GM12878 (cell line): Measurements from ENCODE around the gene DERA. TPM values are rescaled to one million over a fixed set of nuclear protein-coding genes. Genes with fewer than 3 reads are reported as not detected.

ENCODE experiments used
- ATAC-seq: fragments of 200-7000 bp; cut with Tn5 transposase; 3 replicates; pipeline ENCODE4 v1.9.1; 2020; ENCODE audit warnings: mild to moderate bottlenecking, moderate library complexity
- BruUV-seq: library from RNA; stranded (reverse); fragments of 400-500 nt; replicated peaks from 2 replicates; lab custom pipeline; 2021; lab: Mats Ljungman, UMichigan
- CTCF ChIA-PET: fragments of 300-600 bp; sonication (Branson Sonifier 250); formaldehyde crosslinking; extraction: SDS; loops from one replicate; lab custom pipeline; 2021; ENCODE audit warnings: inconsistent platforms; lab: Yijun Ruan, JAX
- POLR2A ChIA-PET: fragments of 350-600 bp; formaldehyde crosslinking; extraction: SDS; loops from one replicate; lab custom pipeline; 2021; ENCODE audit warnings: inconsistent platforms; lab: Charles Lee
- RAD21 ChIA-PET: fragments of 300-600 bp; sonication (Branson Sonifier 250); formaldehyde crosslinking; loops from one replicate; lab custom pipeline; 2023; ENCODE audit warnings: antibody characterized with exemption; ENCODE audit not compliant: unreplicated experiment; lab: Charles Lee
- SMC1A ChIA-PET: fragments of 300-600 bp; sonication (Branson Sonifier 250); formaldehyde crosslinking; loops from one replicate; lab custom pipeline; 2023; ENCODE audit not compliant: unreplicated experiment, uncharacterized antibody; lab: Charles Lee
- DNase-seq: peaks from one replicate; pipeline ENCODE4 v3.0.0-alpha.2; 2011; ENCODE audit warnings: low read depth, low spot score
- FAIRE-seq: peaks from 3 replicates; lab custom pipeline; 2011; peaks lifted over from hg19 to GRCh38; lab: Jason Lieb, UNC
- H2AFZ ChIP-seq: 2 replicates; pipeline ENCODE4 v1.6.0; 2011; ENCODE audit warnings: low read depth, low read length, control low read depth; ENCODE audit not compliant: control insufficient read depth
- H3K27ac ChIP-seq: 2 replicates; pipeline ENCODE4 v1.5.1; 2011; ENCODE audit warnings: control low read depth; ENCODE audit not compliant: control insufficient read depth, insufficient read depth
- H3K27me3 ChIP-seq, 2 experiments: replicated peaks in 1 of 2; 2 replicates each; pipeline versions ENCODE4 v1.6.0 to v1.6.1; 2011; ENCODE audit warnings: low read length in 1 of 2; ENCODE audit not compliant: control insufficient read depth in 2 of 2, insufficient read depth in 2 of 2
- H3K36me3 ChIP-seq, 2 experiments: 2 replicates each; pipeline ENCODE4 v1.5.1; 2011; ENCODE audit warnings: low read length in 1 of 2; ENCODE audit not compliant: control insufficient read depth in 2 of 2, insufficient read depth in 2 of 2
- H3K4me1 ChIP-seq: 2 replicates; pipeline ENCODE4 v1.6.1; 2011; ENCODE audit warnings: mild to moderate bottlenecking, low read length, moderate library complexity, mixed read lengths; ENCODE audit not compliant: control insufficient read depth, insufficient read depth
- H3K4me2 ChIP-seq: 2 replicates; pipeline ENCODE4 v1.6.0; 2011; ENCODE audit warnings: control low read depth; ENCODE audit not compliant: control insufficient read depth, insufficient read depth
- H3K4me3 ChIP-seq: fragments of 200-600 bp; sonication (generic); 2 replicates; pipeline ENCODE4 v1.5.1; 2016
- H3K79me2 ChIP-seq: 2 replicates; pipeline ENCODE4 v1.6.0; 2011; ENCODE audit warnings: low read length; ENCODE audit not compliant: control insufficient read depth, insufficient read depth
- H3K9ac ChIP-seq: 2 replicates; pipeline ENCODE4 v1.8.0; 2011; ENCODE audit warnings: low read length, control low read depth, mixed read lengths; ENCODE audit not compliant: control insufficient read depth, insufficient read depth
- H3K9me3 ChIP-seq: replicated peaks from 3 replicates; pipeline ENCODE4 v1.5.1; 2011; ENCODE audit warnings: mild to moderate bottlenecking, low read length; ENCODE audit not compliant: control insufficient read depth, insufficient read depth
- H4K20me1 ChIP-seq: 2 replicates; pipeline ENCODE4 v1.6.0; 2011; ENCODE audit not compliant: control insufficient read depth, insufficient read depth
- ASH2L ChIP-seq: fragments of 300-600, 200-600 bp; sonication (generic); IDR thresholded peaks from 2 replicates; pipeline ENCODE4 v1.6.1; 2017; ENCODE audit warnings: low read depth, mild to moderate bottlenecking, borderline replicate concordance
- CUX1 ChIP-seq: IDR thresholded peaks from 2 replicates; pipeline ENCODE4 v1.6.1; 2012; ENCODE audit warnings: improper control_type of control experiment, low read depth, low read length; ENCODE audit not compliant: insufficient replicate concordance
- NFYA ChIP-seq: IDR thresholded peaks from 2 replicates; pipeline ENCODE4 v1.6.1; 2011; ENCODE audit warnings: low read depth, mild to moderate bottlenecking, low read length, improper control_type of control experiment, borderline replicate concordance
- NR2C2 ChIP-seq: IDR thresholded peaks from 2 replicates; pipeline ENCODE4 v1.6.1; 2011; ENCODE audit warnings: borderline replicate concordance, low read depth; ENCODE audit not compliant: control insufficient read depth, insufficient read length
- POLR2A ChIP-seq: IDR thresholded peaks from 2 replicates; pipeline ENCODE4 v1.6.1; 2011; ENCODE audit warnings: low read depth, mild to moderate bottlenecking, low read length
- POLR2AphosphoS2 ChIP-seq: IDR thresholded peaks from 2 replicates; pipeline ENCODE4 v1.6.1; 2011; ENCODE audit warnings: low read depth, mild to moderate bottlenecking, low read length, improper control_type of control experiment, moderate library complexity
- RAD21 ChIP-seq: IDR thresholded peaks from 2 replicates; pipeline ENCODE4 v1.6.1; 2011; ENCODE audit warnings: mild to moderate bottlenecking, low read depth, low read length, moderate library complexity; ENCODE audit not compliant: insufficient read depth
- RELA ChIP-seq: fragments of 450-650 bp; IDR thresholded peaks from 2 replicates; pipeline ENCODE4 v1.8.0; 2014; ENCODE audit warnings: borderline replicate concordance; ENCODE audit not compliant: partially characterized antibody
- SIN3A ChIP-seq: IDR thresholded peaks from 2 replicates; pipeline ENCODE4 v1.6.1; 2012; ENCODE audit warnings: low read depth, low read length, improper control_type of control experiment
- STAT1 ChIP-seq: fragments of 450-650 bp; conservative IDR thresholded peaks from 2 replicates; pipeline ENCODE4 v1.6.1; 2014; ENCODE audit warnings: antibody characterized with exemption, mild to moderate bottlenecking
- TARDBP ChIP-seq: IDR thresholded peaks from 2 replicates; pipeline ENCODE4 v1.6.1; 2016; ENCODE audit warnings: borderline replicate concordance
- WGBS: methylation state at CpG from one replicate; pipeline ENCODE4 v1.1.6; 2016; ENCODE audit warnings: low lambda C conversion rate; ENCODE audit not compliant: insufficient replicate concordance, insufficient coverage; ENCODE audit errors: missing lambda C conversion rate; 5-methylcytosine and 5-hydroxymethylcytosine counted together
- in situ Hi-C: fragments of 300-500 bp; cut with MboI; formaldehyde crosslinking; loops from 9 replicates; pipeline ENCODE4 v1.14.3; 2018; ENCODE audit warnings: mixed read lengths
- intact Hi-C: fragments of 100-400 bp; cut with micrococcal nuclease; formaldehyde crosslinking; loops from one replicate; pipeline ENCODE4 v1.14.2; 2022; ENCODE audit not compliant: unreplicated experiment
- polyA plus RNA-seq, 11 experiments: library from polyadenylated mRNA; depleted of rRNA in 4 of 11; unstranded in 6 of 11; stranded (reverse) in 5 of 11; fragments of >200 nt; fragmentation: Nextera tagmentation in 4 of 11; fragmentation: Illumina TruSeq in 1 of 11; extraction: Ambion mirVana in 4 of 11; extraction: Trizol in 1 of 11; gene quantifications; 1 replicate in 1 of 11; 2 replicates in 10 of 11; pipeline versions ENCODE4 v1.2.1 to v1.2.3, GENCODE V29; 2011 to 2016; ENCODE audit warnings: inconsistent platforms in 2 of 11, missing spikeins in 2 of 11, low read depth in 1 of 11
- total RNA-seq, 4 experiments: library from RNA; depleted of rRNA in 3 of 4; stranded (reverse); fragments of >200 nt in 3 of 4; fragmentation: Illumina TruSeq in 1 of 4; extraction: Trizol in 1 of 4; gene quantifications; 2 replicates each; pipeline versions ENCODE4 v1.2.1 to v1.2.3, GENCODE V29; 2013 to 2021

DERA gene
- total and polyA plus RNA-seq, 10 of the 15 experiments (the other 5 are each of a cell fraction or from before 2014, with no cell fraction given): 34.9 to 97.1 (median 40.8) TPM

GRCh38 chr12:15932327-15932726 lies 21.2 kb downstream of the DERA start:
- ChIA-PET CTCF (interaction anchor here (0.7 to 1.4 kb wide), 2 partner anchors 11 to 33 kb away, joined by 3 read pairs; no protein-coding TSS in a partner anchor), POLR2A (interaction anchor here (1.1 kb wide), 1 partner anchor 26 kb away, joined by 3 read pairs; no protein-coding TSS in a partner anchor), SMC1A (interaction anchor here (2.2 kb wide), 1 partner anchor 144 kb away, joined by 5 read pairs; no protein-coding TSS in a partner anchor), RAD21 (no interaction called here)
- no TSS peak for BruUV-seq
- H3K36me3 ChIP-seq: no peaks in the 10 kb centered on the region; a peak in 1 of 4 replicates
- H3K9ac ChIP-seq: no peak overlapping the region
- H4K20me1 ChIP-seq: no peaks in the 10 kb centered on the region
- DNase-seq (no peak), ATAC-seq (no peak), FAIRE-seq (no peak)
- no peak for TF ChIP-seq CUX1
- TF ChIP-seq SIN3A: no peak
- TF ChIP-seq ASH2L: no peak
- no peak for TF ChIP-seq RELA
- TF ChIP-seq STAT1: no peak
- TF ChIP-seq TARDBP: no peak
- no peak for TF ChIP-seq NR2C2
- TF ChIP-seq NFYA: no peak
- TF ChIP-seq RAD21: no peak
- no peak for TF ChIP-seq POLR2AphosphoS2
- no peak for TF ChIP-seq POLR2A
- in situ Hi-C loops (no loop called here), intact Hi-C loops (no loop called here)
- H3K4me2 ChIP-seq: no peak overlapping the region
- WGBS: 92% methylated on average over 1 of the region's 1 CpG
- H3K27me3 ChIP-seq: no peaks in the 10 kb centered on the region
- no peak overlapping the region for H3K4me3 ChIP-seq
- H2AFZ ChIP-seq: no peak overlapping the region
- no peaks in the 10 kb centered on the region; the same call in 2 of the 3 replicates for H3K9me3 ChIP-seq
- no peaks in the 10 kb centered on the region for H3K4me1 ChIP-seq
- no peaks in the 10 kb centered on the region; the same call in 1 of the 2 replicates for H3K79me2 ChIP-seq
- no peak overlapping the region for H3K27ac ChIP-seq
